Ovary (tissue), 9 donors: ENCODE measurements around the gene ZDBF2. TPM values are rescaled to one million over a fixed set of nuclear protein-coding genes. Genes with fewer than 3 reads are reported as not detected.

Experiments used
- DNase-seq, 5 donors: peaks; one replicate each; pipeline ENCODE4 v3.0.0-alpha.2; 2019 to 2020
- H3K27ac ChIP-seq, 2 donors: fragments of 200-600 bp; one replicate each; pipeline versions ENCODE4 v1.5.1 to v1.8.0; 2019 to 2022
- H3K27me3 ChIP-seq: fragments of 200-600 bp; one replicate; pipeline ENCODE4 v1.8.0; 2022
- H3K36me3 ChIP-seq: fragments of 200-600 bp; sonication (generic); one replicate; pipeline ENCODE4 v1.5.1; 2019
- H3K4me1 ChIP-seq: one replicate; pipeline ENCODE4 v1.8.1; 2013; ENCODE audit warnings: mild to moderate bottlenecking, moderate library complexity; ENCODE audit not compliant: insufficient read depth
- H3K4me3 ChIP-seq: fragments of 200-600 bp; sonication (generic); one replicate; pipeline ENCODE4 v1.5.1; 2017
- H3K9me3 ChIP-seq, 2 donors: fragments of 200-600 bp in 1 of 2; sonication (generic) in 1 of 2; one replicate each; pipeline versions ENCODE4 v1.5.1 to v1.8.1; 2013 to 2019; ENCODE audit warnings: mild to moderate bottlenecking in 1 of 2, moderate library complexity in 1 of 2
- CTCF ChIP-seq, 3 donors: fragments of 450-650 bp in 2 of 3; fragments of 200-600 bp in 1 of 3; IDR thresholded peaks; one replicate each; pipeline versions ENCODE4 v1.5.1 to v1.8.0; 2016 to 2022; ENCODE audit warnings: antibody characterized with exemption in 3 of 3, mild to moderate bottlenecking in 1 of 3
- EP300 ChIP-seq: sonication (generic); formaldehyde crosslinking; IDR thresholded peaks from one replicate; pipeline ENCODE4 v1.6.1; 2017; ENCODE audit warnings: antibody characterized with exemption
- POLR2A ChIP-seq: fragments of 450-650 bp; IDR thresholded peaks from one replicate; pipeline ENCODE4 v1.6.1; 2017; ENCODE audit warnings: antibody characterized with exemption, mild to moderate bottlenecking, moderate library complexity
- WGBS, 3 donors: extraction: QIAGEN DNeasy Blood & Tissue Kit in 1 of 3; methylation state at CpG; one replicate each; pipeline versions ENCODE4 v1.1.5 to v1.1.7; 2013 to 2017; 5-methylcytosine and 5-hydroxymethylcytosine counted together
- intact Hi-C, 4 donors: fragments of 100-400 bp; cut with DNase I; formaldehyde crosslinking; loops; one replicate each; pipeline versions ENCODE4 v1.11.0 to v1.15.1; 2022 to 2023
- polyA plus RNA-seq, 2 donors: library from polyadenylated mRNA; stranded (reverse); fragments of 200-250 nt in 1 of 2; fragments of 350-450 nt in 1 of 2; fragmentation: Illumina TruSeq in 1 of 2; extraction: RNeasy Lipid Tissue Mini Kit (QIAGEN cat#74804) in 1 of 2; gene quantifications; one replicate each; pipeline ENCODE4 v1.2.3, GENCODE V29; 2013 to 2014
- total RNA-seq, 7 donors: library from RNA; depleted of rRNA in 2 of 7; stranded (reverse); fragments of >200 nt in 2 of 7; fragmentation: NEBNext Ultra II Directional in 3 of 7; extraction: Animal tissue kit (Norgen Biotek cat#: 25700) in 3 of 7; gene quantifications; one replicate each; pipeline versions ENCODE4 v1.1.0 to v1.2.4, GENCODE V29; 2016 to 2023
- donor health status: DM: no; HTN: no; CAD: no; lungs with moderate emphysema.
- donor health status: DM: no; HTN: no; CAD: no.
- donor health status: Bipolar disorder and iron deficiency.
- donor health status: DM: yes; HTN: yes; CAD: no.
- donor health status: DM: no; HTN: no; CAD: no.
- donor health status: DM: yes; HTN: yes; CAD: no.

ZDBF2 gene
- total and polyA plus RNA-seq, 9 donors = 4.1 to 36.4 (median 26.2) TPM

- peak overlapping the region; percentile 75 for H3K4me3 ChIP-seq
- H3K36me3 ChIP-seq = no peaks in the 10 kb centered on the region
- intact Hi-C loops = no loop called here
- 10 to 14% (median 12%) methylated on average over 6 of the region's 6 CpGs for WGBS, 3 donors
- no peaks in the 10 kb centered on the region for H3K4me1 ChIP-seq
- no peaks in the 10 kb centered on the region for H3K27me3 ChIP-seq
- H3K9me3 ChIP-seq = no peaks in the 10 kb centered on the region
- no peak for TF ChIP-seq POLR2A
- no peak for DNase-seq
- no peak overlapping the region for H3K27ac ChIP-seq
These were observed 558 bp upstream of the ZDBF2 start for GRCh38 chr2:206273905-206274304.

GRCh38 chr2:206275312-206276055 is 1.0 kb downstream of the ZDBF2 start:
- Histone ChIP-seq H3K27ac (peak overlapping the region; percentile 79 to 83), H3K9me3 (no peaks in the 10 kb centered on the region), H3K4me1 (no peaks in the 10 kb centered on the region), H3K36me3 (no peaks in the 10 kb centered on the region), H3K27me3 (no peaks in the 10 kb centered on the region), H3K4me3 (peak overlapping the region; percentile 75)
- intact Hi-C loops = no loop called here
- DNase-seq = no peak
- 5% methylated on average over 23 of the region's 23 CpGs for WGBS, 3 donors
- TF ChIP-seq POLR2A = no peak
- no peak for TF ChIP-seq CTCF (IDR thresholded peaks at IDR 0.05)
- TF ChIP-seq EP300 = no peak

GRCh38 chr2:206276169-206276942 is 1.9 kb downstream of the ZDBF2 start:
- no peaks in the 10 kb centered on the region for H3K27me3 ChIP-seq
- H3K36me3 ChIP-seq = no peaks in the 10 kb centered on the region
- 20 to 26% (median 25%) methylated on average over 12 of the region's 12 CpGs for WGBS, 3 donors
- no peaks in the 10 kb centered on the region for H3K4me1 ChIP-seq
- intact Hi-C loops = no loop called here
- no peaks in the 10 kb centered on the region for H3K9me3 ChIP-seq
- no peak for TF ChIP-seq EP300
- TF ChIP-seq POLR2A = no peak
- no peak for TF ChIP-seq CTCF (IDR thresholded peaks at IDR 0.05)
- no peak for DNase-seq
- H3K27ac ChIP-seq = no peak overlapping the region
- peak overlapping the region; percentile 75 for H3K4me3 ChIP-seq

GRCh38 chr2:206277503-206277902 is 3.0 kb downstream of the ZDBF2 start:
- no peak for TF ChIP-seq EP300
- no peak for TF ChIP-seq POLR2A
- TF ChIP-seq CTCF (IDR thresholded peaks at IDR 0.05) = no peak
- WGBS, 3 donors = 28 to 40% (median 30%) methylated on average over 3 of the region's 3 CpGs
- Histone ChIP-seq H3K27me3 (no peaks in the 10 kb centered on the region), H3K4me3 (no peak overlapping the region), H3K36me3 (no peaks in the 10 kb centered on the region), H3K9me3 (no peaks in the 10 kb centered on the region), H3K27ac (no peak overlapping the region), H3K4me1 (no peaks in the 10 kb centered on the region)
- DNase-seq = no peak
- intact Hi-C loops = no loop called here

GRCh38 chr2:206282746-206283145 is 8.3 kb downstream of the ZDBF2 start:
- TF ChIP-seq EP300 (no peak), POLR2A (no peak), CTCF (IDR thresholded peaks at IDR 0.05) (no peak)
- intact Hi-C loops = no loop called here
- WGBS, 3 donors = 89 to 93% (median 91%) methylated on average over 8 of the region's 8 CpGs
- H3K4me1 ChIP-seq = no peaks in the 10 kb centered on the region
- H3K27ac ChIP-seq = no peak overlapping the region
- DNase-seq = no peak
- no peaks in the 10 kb centered on the region for H3K27me3 ChIP-seq
- H3K9me3 ChIP-seq = no peaks in the 10 kb centered on the region
- H3K4me3 ChIP-seq = no peak overlapping the region
- H3K36me3 ChIP-seq = no peaks in the 10 kb centered on the region
